ENCODE data around the gene REV1.

- no peak for TF ChIP-seq EZH2phosphoT487 (IDR thresholded peaks at IDR 0.05; ENCODE audit: insufficient read depth, low read depth)
- TF ChIP-seq EZH2 (IDR thresholded peaks at IDR 0.05; ENCODE audit: insufficient read depth, poor library complexity, severe bottlenecking) = no peak
Observed at GRCh38 chr2:99422599-99422998, 67.2 kb downstream of the REV1 start.

Measured in GM23248 (cell line).